Stimulated activated CD8-positive, alpha-beta memory T cell treated with anti-CD3 and anti-CD28 coated beads, Interleukin-4, amount 100 ng/mL, for 4 hours (primary cell): ENCODE measurements around the gene LMLN.
A peak's percentile ranks its signal among the peaks of the same experiment; 100 is the strongest.
"Not testable (repeated sequence)": the region's sequence is repeated elsewhere in the genome, so short reads cannot be mapped to it uniquely, and the experiment has no call there.

Experiments
- DNase-seq, 2 donors: peaks; one replicate each; pipeline ENCODE4 v3.0.0-alpha.2; 2020; ENCODE audit warnings: low read depth in 2 of 2, low spot score in 1 of 2

LMLN gene

GRCh38 chr3:198071602-198072287 is 111.7 kb downstream of the LMLN start:
- DNase-seq = peak; percentile 12 to 34

GRCh38 chr3:198076722-198077308 is 116.8 kb downstream of the LMLN start:
- no peak for DNase-seq

- DNase-seq = no peak
Measured at GRCh38 chr3:198079771-198080520, 119.9 kb downstream of the LMLN start.

GRCh38 chr3:198080521-198081384 is 120.7 kb downstream of the LMLN start:
- DNase-seq = peak; percentile 20 to 52

- DNase-seq = no peak
Measured at GRCh38 chr3:198081421-198081844, 121.4 kb downstream of the LMLN start.

DNA sequence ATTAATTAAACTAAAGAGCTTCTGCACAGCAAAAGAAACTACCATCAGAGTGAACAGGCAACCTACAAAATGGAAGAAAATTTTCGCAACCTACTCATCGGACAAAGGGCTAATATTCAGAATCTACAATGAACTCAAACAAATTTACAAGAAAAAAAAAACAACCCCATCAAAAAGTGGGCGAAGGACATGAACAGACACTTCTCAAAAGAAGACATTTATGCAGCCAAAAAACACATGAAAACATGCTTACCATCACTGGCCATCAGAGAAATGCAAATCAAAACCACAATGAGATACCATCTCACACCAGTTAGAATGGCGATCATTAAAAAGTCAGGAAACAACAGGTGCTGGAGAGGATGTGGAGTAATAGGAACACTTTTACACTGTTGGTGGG is 122.2 kb downstream of the LMLN start:
- DNase-seq = not testable (repeated sequence)

DNA sequence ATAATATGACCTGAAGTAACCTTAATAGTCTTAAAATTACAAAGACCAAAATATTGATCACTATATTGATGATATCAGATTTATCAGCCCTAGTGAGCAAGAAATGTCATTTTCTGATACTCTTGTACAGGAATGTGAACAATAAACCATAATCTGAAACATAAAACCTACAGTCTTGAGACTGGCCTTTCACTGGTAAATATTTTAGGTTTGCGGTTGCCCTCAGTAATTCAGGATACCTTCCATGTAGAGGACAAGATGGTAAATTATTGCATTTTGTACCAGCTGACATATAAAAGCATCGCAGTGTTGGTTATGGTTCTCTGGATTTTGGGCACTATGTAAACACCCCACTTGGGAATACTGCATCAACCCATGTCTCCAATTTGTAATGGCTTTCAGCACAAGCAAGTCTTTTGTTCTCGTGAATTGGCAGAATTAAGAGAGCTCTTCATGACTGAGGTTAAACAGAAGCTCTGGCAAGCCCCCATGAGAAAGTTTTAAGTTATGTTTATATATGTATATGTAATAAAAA is 128.5 kb downstream of the LMLN start:
- DNase-seq = no peak

DNA sequence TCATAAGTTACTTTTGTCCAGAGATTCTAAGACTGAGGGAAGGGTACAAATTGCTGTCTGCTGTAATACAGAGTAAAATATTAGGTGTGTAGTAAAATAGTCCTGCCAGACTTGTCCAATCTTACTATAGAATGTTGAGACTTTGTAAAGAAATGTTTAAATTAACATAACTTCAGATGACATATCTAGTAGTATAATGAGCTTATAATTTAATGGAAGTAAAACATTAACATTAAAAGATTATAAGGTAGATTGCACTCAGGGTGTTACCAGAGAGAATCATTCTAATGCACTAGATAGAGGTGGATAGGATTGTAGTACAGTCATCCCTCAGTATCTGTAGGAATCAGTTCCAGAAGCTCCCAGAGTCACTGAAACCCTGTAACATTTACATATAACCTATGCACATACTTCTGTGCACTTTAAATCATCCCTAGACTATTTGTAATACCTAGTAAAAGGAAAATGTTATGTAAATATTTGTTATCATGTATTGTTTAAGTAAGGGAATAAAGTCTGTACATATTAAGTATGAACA is 130.8 kb downstream of the LMLN start:
- no peak for DNase-seq

DNA sequence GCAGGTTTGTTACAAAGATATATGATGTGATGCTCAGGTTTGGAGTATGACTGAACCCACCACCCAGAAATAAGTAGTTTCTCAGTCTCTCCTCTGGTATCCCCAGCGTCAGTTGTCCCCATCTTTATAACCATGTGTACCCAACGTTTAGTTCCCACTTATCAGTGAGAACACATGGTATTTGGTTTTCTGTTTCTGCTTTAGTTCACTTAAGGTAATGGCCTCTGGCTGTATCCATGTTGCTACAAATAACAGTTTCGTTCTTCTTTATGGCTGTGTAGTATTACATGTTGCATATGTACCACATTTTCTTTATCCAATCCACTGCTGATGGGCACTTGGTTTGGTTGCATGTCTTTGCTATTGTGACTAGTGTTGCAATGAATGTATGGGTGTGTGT is 132.3 kb downstream of the LMLN start:
- no peak for DNase-seq

GRCh38 chr3:198093112-198093679 is 133.2 kb downstream of the LMLN start:
- DNase-seq = no peak
